UCSD-AML1 (cell line): ENCODE results near the gene TMC4.
A peak's percentile ranks its signal among the peaks of the same experiment; 100 is the strongest.
"Not testable (repeated sequence)": the region's sequence is repeated elsewhere in the genome, so short reads cannot be mapped to it uniquely, and the experiment has no call there.

Experiments used
- DNase-seq: peaks from one replicate; lab custom pipeline; 2025; ENCODE audit not compliant: unreplicated experiment; lab: John Stamatoyannopoulos, UW

The TMC4 gene

GRCh38 chr19:54180691-54181091 lies 7.7 kb upstream of the TMC4 start:
- DNase-seq: no peak

GRCh38 chr19:54179921-54180461 lies 7.0 kb upstream of the TMC4 start:
- no peak for DNase-seq

DNA sequence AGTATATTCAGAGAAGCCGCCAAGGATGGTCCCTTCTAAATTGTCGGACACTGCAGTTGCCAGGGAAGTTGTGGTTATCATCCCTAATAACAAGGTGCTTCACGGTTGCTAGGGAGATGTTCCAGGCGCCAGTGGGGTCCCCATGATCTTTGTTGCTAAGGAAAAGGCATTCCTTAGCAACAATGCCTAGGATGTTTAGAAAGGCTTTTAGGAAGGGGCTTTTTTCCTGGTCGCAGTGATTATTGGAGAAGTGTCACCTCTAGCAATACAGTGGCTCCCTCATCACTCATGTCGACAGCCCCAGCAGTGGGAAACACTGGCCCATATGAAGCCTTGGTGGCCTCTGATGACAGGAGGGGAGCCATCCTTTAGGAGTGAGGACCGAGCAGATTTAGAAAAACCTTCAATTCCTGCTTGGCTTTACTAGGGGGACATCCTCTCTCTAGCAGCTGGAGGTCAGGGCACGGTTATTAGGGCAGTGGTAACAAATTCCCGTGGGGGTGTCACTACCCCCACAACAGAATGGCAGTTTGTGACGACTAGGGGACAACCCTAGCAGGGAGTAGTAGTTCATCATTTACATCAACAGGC lies 6.4 kb upstream of the TMC4 start:
- no peak for DNase-seq

DNA sequence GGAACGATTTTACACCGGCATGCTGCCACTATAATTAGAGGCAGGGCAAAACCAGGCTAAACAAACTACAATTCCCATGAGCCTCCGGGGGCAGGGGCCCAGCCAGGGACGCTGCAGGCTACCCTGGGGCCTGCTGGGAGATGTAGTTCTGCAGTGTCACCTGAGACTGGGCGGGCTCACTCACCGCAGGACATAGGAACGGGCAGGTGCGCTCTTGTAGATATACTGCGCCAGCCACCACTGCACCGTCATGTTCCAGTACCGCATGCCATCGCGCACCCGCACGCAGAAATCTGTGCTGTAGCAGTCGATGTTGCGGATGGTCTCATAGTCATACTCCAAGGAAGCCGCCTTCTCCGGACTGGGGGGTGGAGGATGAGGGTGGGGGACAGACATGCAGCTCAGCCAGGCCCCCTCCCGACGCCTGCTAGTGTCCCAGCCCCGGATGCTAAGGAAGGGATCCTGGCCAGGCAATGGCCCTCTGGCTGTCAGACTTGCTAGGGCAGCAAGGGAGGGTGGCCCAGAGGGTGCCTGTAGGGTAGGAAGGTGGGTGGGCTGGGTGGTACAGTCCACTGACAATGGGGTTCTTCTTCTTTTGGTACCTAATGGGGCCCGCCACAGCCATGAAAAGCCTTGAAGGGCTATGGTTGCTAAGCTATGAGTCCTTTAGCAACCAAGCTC lies 5.8 kb upstream of the TMC4 start:
- no peak for DNase-seq

GRCh38 chr19:54173951-54174834 lies 1.2 kb upstream of the TMC4 start:
- no peak for DNase-seq

DNA sequence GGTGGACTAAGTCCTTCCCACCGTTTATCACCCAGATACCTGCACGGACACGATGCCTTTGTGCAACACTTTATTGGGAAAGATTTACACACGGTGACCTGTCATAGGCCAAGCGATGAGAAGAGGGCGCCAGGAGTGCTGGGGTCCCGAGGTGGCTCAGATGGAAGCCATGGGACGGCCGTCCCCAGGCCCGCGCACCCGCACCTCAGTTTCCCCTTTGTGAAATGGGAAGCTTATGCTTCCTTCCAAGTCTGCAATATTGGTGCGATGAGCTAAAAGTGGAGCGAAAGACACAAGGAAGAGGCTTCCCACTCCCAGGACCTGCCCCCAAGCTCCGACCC lies 369 bp upstream of the TMC4 start:
- DNase-seq: no peak

GRCh38 chr19:54171736-54172431 lies 1.1 kb downstream of the TMC4 start:
- DNase-seq: not testable (repeated sequence)

DNA sequence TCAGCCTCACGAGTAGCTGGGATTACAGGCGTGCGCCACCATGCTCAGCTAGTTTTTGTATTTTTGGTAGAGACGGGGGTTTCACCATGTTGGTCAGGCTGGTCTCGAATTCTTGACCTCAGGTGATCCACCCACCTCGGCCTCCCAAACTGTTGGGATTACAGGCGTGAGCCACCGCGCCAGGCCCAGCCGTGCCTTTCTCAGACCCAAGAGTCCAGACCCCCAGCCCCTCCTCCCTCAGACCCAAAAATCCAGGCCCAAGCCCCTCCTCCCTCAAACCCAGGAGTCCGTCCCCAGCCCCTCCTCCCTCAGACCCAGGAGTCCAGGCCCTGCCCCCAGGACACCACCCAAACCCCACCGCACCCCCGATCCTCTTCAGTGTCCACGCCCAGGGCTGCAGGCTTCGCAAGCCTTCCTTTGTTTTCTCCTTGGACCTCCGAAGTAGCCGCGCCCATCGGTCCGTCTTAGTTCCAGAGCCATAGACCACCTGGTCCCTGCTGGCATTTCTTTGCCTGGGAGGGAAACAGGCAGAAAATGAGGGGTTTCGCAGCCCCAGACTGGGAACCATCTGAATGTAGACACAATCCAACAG lies 3.7 kb downstream of the TMC4 start:
- DNase-seq: no peak

GRCh38 chr19:54168174-54168917 lies 4.6 kb downstream of the TMC4 start:
- DNase-seq: peak; percentile 91

- DNase-seq: no peak
Observed at GRCh38 chr19:54165222-54165621, 7.7 kb downstream of the TMC4 start.

DNA sequence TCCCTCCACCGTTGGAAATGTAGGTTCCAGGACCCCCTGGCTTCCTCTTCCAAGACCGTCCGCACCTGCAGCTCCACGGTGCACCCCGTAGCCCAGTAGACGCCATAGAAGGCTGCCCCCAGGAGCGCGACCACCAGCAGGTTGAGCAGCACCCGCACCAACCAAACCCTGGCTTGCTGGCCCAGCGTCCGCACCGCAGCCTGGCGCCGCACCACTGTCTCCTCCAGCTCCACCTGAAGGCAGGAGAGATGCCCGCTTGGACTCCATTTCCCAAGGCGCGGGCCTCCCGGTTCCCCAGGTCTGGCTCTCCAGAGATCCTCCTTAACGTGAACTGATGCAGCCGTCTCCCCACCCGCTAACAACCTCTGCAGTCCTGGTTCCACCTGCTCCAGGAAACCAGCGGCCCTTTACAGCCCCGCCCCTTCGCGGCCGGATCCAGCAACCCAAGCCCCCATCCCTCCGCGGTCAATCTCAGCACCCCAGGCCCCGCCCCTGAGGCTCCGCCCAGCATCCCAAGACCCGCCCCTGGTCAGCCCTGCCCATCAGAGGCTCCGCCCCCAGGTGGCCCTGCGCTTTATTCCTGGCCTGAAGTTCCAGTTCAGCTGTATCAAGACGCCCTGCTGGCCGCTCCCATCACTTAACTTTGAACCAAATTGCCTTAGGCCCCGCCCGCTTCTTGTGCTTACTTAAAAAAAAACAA lies 8.4 kb downstream of the TMC4 start:
- DNase-seq: peak; percentile 76

- DNase-seq: no peak
Observed at GRCh38 chr19:54162884-54163283, 10.1 kb downstream of the TMC4 start.

GRCh38 chr19:54162241-54162805 lies 10.6 kb downstream of the TMC4 start:
- DNase-seq: peak; percentile 88

- no peak for DNase-seq
Observed at GRCh38 chr19:54160854-54161253, 12.1 kb downstream of the TMC4 start.

- no peak for DNase-seq
Observed at GRCh38 chr19:54160182-54160811, 12.7 kb downstream of the TMC4 start.

DNA sequence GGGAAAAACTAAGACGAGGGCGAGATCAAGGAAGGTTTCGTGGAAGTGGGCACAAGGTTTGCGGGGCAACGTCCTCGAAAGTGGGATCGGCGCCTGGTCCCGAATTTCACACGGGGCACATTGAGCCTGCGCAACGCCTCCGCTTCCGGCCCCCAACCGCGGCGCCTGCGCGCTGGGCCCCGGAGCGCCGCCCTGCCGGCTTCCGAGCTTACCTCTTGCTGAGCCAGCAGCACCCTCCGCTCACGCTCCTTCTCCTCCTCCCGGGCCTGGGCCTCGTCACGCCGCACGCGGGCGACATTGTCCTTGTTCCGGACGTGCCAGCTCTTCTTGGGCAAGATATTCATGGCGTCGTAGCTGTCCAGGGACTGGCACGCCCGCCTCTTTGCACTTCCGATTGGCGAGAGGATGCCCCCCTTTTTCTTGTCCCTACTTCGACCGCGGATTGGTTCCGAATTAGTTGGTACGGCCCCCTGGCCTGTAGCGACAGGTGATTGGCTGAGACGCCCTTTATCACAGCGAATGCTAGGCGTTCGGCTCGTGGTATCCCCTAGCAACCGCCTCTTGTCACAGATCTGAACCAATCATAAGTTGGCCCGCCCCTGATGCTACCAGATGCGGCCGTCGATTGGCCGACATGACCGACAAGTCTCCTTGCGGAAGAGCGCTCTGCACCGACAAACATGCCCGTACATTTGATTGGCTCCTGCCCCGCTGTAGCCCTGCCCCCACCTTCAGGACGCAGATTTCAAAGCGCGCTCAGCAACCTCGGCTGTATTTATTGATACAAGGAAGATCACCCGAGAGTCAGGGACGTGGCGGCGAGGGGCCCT lies 13.4 kb downstream of the TMC4 start, which contains the start of gene LENG1:
Gene LENG1, minus strand, starts transcription at position 370 of the 830 bp plus-strand sequence. Its CDS starts 26 bp downstream, at position 344.
- DNase-seq: peak; percentile 99

DNA sequence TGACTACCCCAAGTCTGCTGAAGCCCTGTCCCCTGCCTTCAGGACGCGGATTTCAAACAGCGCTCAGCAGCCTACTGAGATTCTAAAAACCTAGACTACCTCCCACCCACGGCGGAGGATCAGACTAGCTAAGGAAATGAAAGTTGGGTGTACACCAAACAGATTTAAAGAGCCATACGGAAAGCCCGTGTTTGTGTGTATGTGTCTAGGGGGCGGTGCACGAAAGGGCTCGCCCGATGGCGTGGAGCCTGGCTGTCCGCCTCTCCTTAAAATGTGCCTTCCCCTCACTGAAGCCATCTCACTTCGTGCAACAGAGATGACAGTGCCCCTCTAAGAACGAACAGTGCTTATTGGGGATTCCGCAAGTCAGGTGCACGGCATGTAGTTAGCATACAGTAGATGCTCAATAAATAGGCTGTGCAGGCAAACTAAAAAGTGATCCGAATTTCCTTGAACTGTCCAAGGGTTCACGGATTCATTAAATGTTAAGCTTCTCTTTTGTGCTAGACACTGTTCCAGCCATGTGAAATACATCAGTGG lies 14.1 kb downstream of the TMC4 start:
- DNase-seq: peak; percentile 47
